Caco-2 (cell line): Measurements from ENCODE around the gene XPC. TPM values are rescaled to one million over a fixed set of nuclear protein-coding genes. Genes with fewer than 3 reads are reported as not detected.
A peak's percentile ranks its signal among the peaks of the same experiment; 100 is the strongest.

ENCODE experiments used
- BruUV-seq: library from RNA; stranded (reverse); fragments of 400-500 nt; replicated peaks from 2 replicates; lab custom pipeline; 2021; lab: Mats Ljungman, UMichigan
- CTCF ChIA-PET: fragments of 300-600 bp; sonication (Branson Sonifier 250); formaldehyde crosslinking; loops from one replicate; lab custom pipeline; 2022; ENCODE audit warnings: antibody characterized with exemption; lab: Charles Lee
- POLR2A ChIA-PET: fragments of 300-600 bp; sonication (Branson Sonifier 250); formaldehyde crosslinking; loops from one replicate; lab custom pipeline; 2022; ENCODE audit warnings: antibody characterized with exemption; lab: Charles Lee
- DNase-seq, 2 experiments: peaks; one replicate each; pipeline versions ENCODE4 v3.0.0 to v3.0.0-alpha.2; 2020 to 2022
- H3K27me3 ChIP-seq: replicated peaks from 2 replicates; pipeline ENCODE4 v1.6.0; 2011; ENCODE audit warnings: low read length; ENCODE audit not compliant: control insufficient read depth, insufficient read depth
- H3K36me3 ChIP-seq: 2 replicates; pipeline ENCODE4 v1.5.1; 2011; ENCODE audit warnings: low read length; ENCODE audit not compliant: control insufficient read depth, insufficient read depth
- H3K4me1 ChIP-seq: fragments of 250-450 bp; sonication (Bioruptor Pico); 2 replicates; pipeline ENCODE4 v1.5.1; 2020; ENCODE audit warnings: mild to moderate bottlenecking
- H3K4me3 ChIP-seq: 2 replicates; pipeline ENCODE4 v1.5.1; 2011; ENCODE audit warnings: low read depth, mild to moderate bottlenecking, control low read depth, low read length
- H3K9me3 ChIP-seq: fragments of 250-450 bp; sonication (Bioruptor Pico); 2 replicates; pipeline ENCODE4 v1.5.1; 2020; ENCODE audit warnings: mild to moderate bottlenecking, moderate library complexity
- H3K27ac Mint-ChIP-seq: one replicate; pipeline ENCODE4 v1.8.0; 2022; ENCODE audit warnings: mixed read lengths; ENCODE audit not compliant: unreplicated experiment
- H3K27me3 Mint-ChIP-seq: one replicate; pipeline ENCODE4 v1.8.0; 2022; ENCODE audit warnings: mixed read lengths; ENCODE audit not compliant: insufficient read depth, unreplicated experiment
- H3K36me3 Mint-ChIP-seq: one replicate; pipeline ENCODE4 v1.8.0; 2022; ENCODE audit warnings: mild to moderate bottlenecking, mixed read lengths; ENCODE audit not compliant: insufficient read depth, unreplicated experiment
- H3K4me1 Mint-ChIP-seq: one replicate; pipeline ENCODE4 v1.8.0; 2022; ENCODE audit warnings: low read depth, mixed read lengths; ENCODE audit not compliant: unreplicated experiment
- H3K4me3 Mint-ChIP-seq: one replicate; pipeline ENCODE4 v1.8.0; 2022; ENCODE audit warnings: mild to moderate bottlenecking, moderate library complexity, mixed read lengths; ENCODE audit not compliant: unreplicated experiment
- H3K9me3 Mint-ChIP-seq: one replicate; pipeline ENCODE4 v1.8.0; 2022; ENCODE audit warnings: mixed read lengths; ENCODE audit not compliant: unreplicated experiment
- CTCF ChIP-seq, 2 experiments: fragments of 200-600 bp in 1 of 2; IDR thresholded peaks; 1 replicate in 1 of 2; 2 replicates in 1 of 2; pipeline versions ENCODE4 v1.5.1 to v1.8.0; 2011 to 2022; ENCODE audit warnings: antibody characterized with exemption in 1 of 2, control low read depth in 1 of 2, inconsistent platforms in 1 of 2, low read depth in 1 of 2, low read length in 1 of 2, mild to moderate bottlenecking in 1 of 2, moderate library complexity in 1 of 2; ENCODE audit not compliant: insufficient read depth in 1 of 2, severe bottlenecking in 1 of 2, unreplicated experiment in 1 of 2
- intact Hi-C: fragments of 100-400 bp; cut with micrococcal nuclease; formaldehyde crosslinking; loops from one replicate; pipeline ENCODE4 v1.10.0; 2022; ENCODE audit not compliant: unreplicated experiment
- total RNA-seq: library from RNA; stranded (reverse); gene quantifications from 2 replicates; pipeline ENCODE4 v1.2.3, GENCODE V29; 2022

XPC gene
- total RNA-seq, 1 experiment from 2014 or later, result 31.0 TPM

- POLR2A ChIA-PET, result interaction anchor here (0.5 kb wide), 1 partner anchor 13 kb away, joined by 3 read pairs; no protein-coding TSS in a partner anchor
- Mint-ChIP-seq H3K9me3 (no peaks in the 10 kb centered on the region), H3K4me3 (no peak overlapping the region), H3K4me1 (peaks cover 77% of the 10 kb centered on the region), H3K27ac (no peak overlapping the region), H3K27me3 (no peaks in the 10 kb centered on the region), H3K36me3 (peaks cover 22% of the 10 kb centered on the region)
- no peaks in the 10 kb centered on the region for H3K36me3 ChIP-seq
- H3K4me3 ChIP-seq, result no peak overlapping the region
- intact Hi-C loops, result no loop called here
- TF ChIP-seq CTCF (IDR thresholded peaks at IDR 0.05; ENCODE audit: insufficient read depth in 1 of 2, low read depth in 1 of 2, low read length in 1 of 2, severe bottlenecking in 1 of 2, unreplicated experiment in 1 of 2), result no peak
- peaks cover 90% of the 10 kb centered on the region for H3K4me1 ChIP-seq
- CTCF ChIA-PET, result no interaction called here
- no peak for DNase-seq
- BruUV-seq, result no TSS peak
- H3K27me3 ChIP-seq, result no peaks in the 10 kb centered on the region
- no peaks in the 10 kb centered on the region for H3K9me3 ChIP-seq
Measured at GRCh38 chr3:14206548-14207177, 28.3 kb upstream of the XPC start.

- no peak overlapping the region for H3K4me3 Mint-ChIP-seq
- H3K27me3 Mint-ChIP-seq, result no peaks in the 10 kb centered on the region
- CTCF ChIA-PET, result interaction anchor here (1.4 to 2.3 kb wide), 9 partner anchors 8 to 197 kb away, joined by 4 to 35 read pairs (median 10); partner anchors contain the start of genes LSM3, SLC6A6 and XPC
- no peaks in the 10 kb centered on the region for H3K9me3 Mint-ChIP-seq
- POLR2A ChIA-PET, result interaction anchor here (1.0 to 3.7 kb wide), 4 partner anchors 21 to 198 kb away, joined by 4 to 32 read pairs (median 4); partner anchors contain the start of genes LSM3, SLC6A6 and XPC
- intact Hi-C loops, result loop anchor here (5.0 kb wide), 1 partner anchor 213 kb away; no protein-coding TSS in a partner anchor
- Histone ChIP-seq H3K9me3 (no peaks in the 10 kb centered on the region), H3K36me3 (no peaks in the 10 kb centered on the region; the same call in 1 of the 2 replicates), H3K4me1 (peaks cover 88% of the 10 kb centered on the region), H3K27me3 (no peaks in the 10 kb centered on the region), H3K4me3 (no peak overlapping the region)
- DNase-seq, result peak in 1 of 2 experiments; percentile 55
- BruUV-seq, result TSS peak; percentile 50
- peak overlapping the region; percentile 89 for H3K27ac Mint-ChIP-seq
- no peak for TF ChIP-seq CTCF (IDR thresholded peaks at IDR 0.05; ENCODE audit: insufficient read depth in 1 of 2, low read depth in 1 of 2, low read length in 1 of 2, severe bottlenecking in 1 of 2, unreplicated experiment in 1 of 2)
- H3K36me3 Mint-ChIP-seq, result peaks cover 31% of the 10 kb centered on the region
- peaks cover 63% of the 10 kb centered on the region for H3K4me1 Mint-ChIP-seq
Measured at GRCh38 chr3:14204515-14205284, 26.3 kb upstream of the XPC start.

- H3K4me1 Mint-ChIP-seq, result peaks cover 53% of the 10 kb centered on the region
- ChIA-PET POLR2A (interaction anchor here (0.7 to 3.7 kb wide), 5 partner anchors 22 to 199 kb away, joined by 3 to 32 read pairs (median 6); partner anchors contain the start of genes LSM3, SLC6A6 and XPC), CTCF (interaction anchor here (0.6 to 2.3 kb wide), 50 partner anchors 9 to 414 kb away, joined by 3 to 35 read pairs (median 4); partner anchors contain the start of genes LSM3, SLC6A6, TMEM43 and XPC)
- Histone ChIP-seq H3K4me1 (peaks cover 77% of the 10 kb centered on the region), H3K36me3 (no peaks in the 10 kb centered on the region; the same call in 1 of the 2 replicates), H3K4me3 (no peak overlapping the region), H3K27me3 (no peaks in the 10 kb centered on the region), H3K9me3 (no peaks in the 10 kb centered on the region)
- DNase-seq, result peak; percentile 76 to 78
- no peaks in the 10 kb centered on the region for H3K27me3 Mint-ChIP-seq
- intact Hi-C loops, result loop anchor here (1.0 to 5.0 kb wide), 8 partner anchors 22 to 265 kb away; partner anchors contain the start of gene SLC6A6
- H3K27ac Mint-ChIP-seq, result peak overlapping the region; percentile 89
- no TSS peak for BruUV-seq
- peak; percentile 78 to 83 for TF ChIP-seq CTCF (IDR thresholded peaks at IDR 0.05; ENCODE audit: insufficient read depth in 1 of 2, low read depth in 1 of 2, low read length in 1 of 2, severe bottlenecking in 1 of 2, unreplicated experiment in 1 of 2)
- peak overlapping the region; percentile 44 for H3K4me3 Mint-ChIP-seq
- H3K36me3 Mint-ChIP-seq, result peaks cover 38% of the 10 kb centered on the region
- H3K9me3 Mint-ChIP-seq, result no peaks in the 10 kb centered on the region
Measured at GRCh38 chr3:14203521-14204079, 25.2 kb upstream of the XPC start.
